Endometrial microvascular endothelial cells (primary cell): ENCODE measurements around the gene SPRING1. TPM values are rescaled to one million over a fixed set of nuclear protein-coding genes. Genes with fewer than 3 reads are reported as not detected.

Experiments
- in situ Hi-C: cut with HindIII; loops from 2 replicates; pipeline ENCODE4 v1.10.0; 2017; ENCODE audit warnings: low sequenced_read_pairs, low pct_unique_long_range_greater_than_20kb; ENCODE audit errors: inconsistent ontology term
- total RNA-seq: library from RNA; depleted of rRNA; stranded (reverse); fragments of >200 nt; gene quantifications from one replicate; pipeline ENCODE4 v1.2.3, GENCODE V29; 2015; ENCODE audit errors: inconsistent ontology term

The SPRING1 gene
- total RNA-seq, 1 donor from 2014 or later = 35.8 TPM

- in situ Hi-C loops = no loop called here
Observed at GRCh38 chr12:116713527-116713926, 24.3 kb downstream of the SPRING1 start.

DNA sequence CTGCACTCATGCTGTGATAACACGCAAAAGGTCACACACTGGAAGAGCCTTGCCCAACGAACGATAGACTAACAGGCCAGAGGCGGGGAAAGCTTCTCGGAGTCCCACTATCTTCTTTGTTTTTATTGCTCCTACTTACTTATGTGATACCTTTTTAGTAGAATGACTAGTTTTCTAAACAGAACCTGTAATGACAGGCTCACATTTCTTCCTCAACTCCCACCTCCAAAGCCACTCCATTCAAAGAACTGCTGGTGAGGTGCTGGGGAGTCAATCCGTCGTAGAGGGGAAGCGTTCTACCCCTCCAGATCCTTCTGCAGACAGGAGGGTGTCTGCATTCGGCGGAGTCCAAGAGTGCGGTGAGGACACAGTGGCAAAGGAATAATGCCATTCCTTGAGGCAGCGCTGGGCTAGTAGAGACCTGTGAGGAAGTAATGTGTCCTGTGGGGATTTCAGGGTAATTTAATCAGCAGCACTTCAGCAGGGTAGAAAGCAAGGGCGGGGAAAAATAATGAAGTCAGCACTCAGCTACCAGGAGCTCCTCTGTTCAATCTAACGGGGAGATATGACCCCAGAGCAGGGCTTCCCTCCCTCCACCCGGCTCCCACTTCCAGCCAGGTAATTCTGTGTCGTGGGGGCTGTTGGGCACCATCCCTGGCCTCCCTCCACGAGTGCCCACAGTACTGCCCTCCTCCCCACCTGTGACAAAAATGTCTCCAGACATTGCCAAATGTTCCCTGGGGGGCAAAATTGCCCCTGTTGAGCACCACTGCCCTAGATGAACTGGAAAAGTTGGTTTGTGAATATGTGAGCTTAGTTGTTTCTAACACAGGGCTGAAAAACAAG is 25.2 kb downstream of the SPRING1 start:
- in situ Hi-C loops = no loop called here

GRCh38 chr12:116710370-116711150 is 27.3 kb downstream of the SPRING1 start:
- in situ Hi-C loops = no loop called here

GRCh38 chr12:116709768-116710167 is 28.1 kb downstream of the SPRING1 start:
- in situ Hi-C loops = no loop called here

GRCh38 chr12:116708826-116709756 is 28.8 kb downstream of the SPRING1 start:
- in situ Hi-C loops = no loop called here

GRCh38 chr12:116707751-116708150 is 30.1 kb downstream of the SPRING1 start:
- in situ Hi-C loops = no loop called here

- in situ Hi-C loops = no loop called here
Observed at GRCh38 chr12:116703214-116703795, 34.6 kb downstream of the SPRING1 start.

GRCh38 chr12:116701432-116701831 is 36.4 kb downstream of the SPRING1 start:
- in situ Hi-C loops = no loop called here

DNA sequence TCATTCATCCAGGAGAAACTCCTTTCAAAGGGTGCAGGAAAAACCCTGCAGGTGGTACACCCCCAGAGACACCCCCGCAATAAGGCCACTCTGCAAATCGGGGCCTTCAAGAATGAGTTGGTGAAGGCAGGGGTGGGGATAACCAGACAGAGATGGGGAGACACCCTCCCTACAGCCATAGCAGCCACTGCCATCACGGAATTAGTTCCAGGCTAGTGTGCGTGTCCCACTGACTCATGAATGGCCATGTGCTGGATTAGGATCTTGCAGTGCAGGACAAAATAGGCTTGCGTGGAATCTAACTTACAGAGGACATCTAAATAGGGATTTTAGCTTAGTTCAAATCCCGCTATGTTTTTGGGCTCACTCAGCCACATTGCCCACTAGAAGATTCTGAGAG is 37.8 kb downstream of the SPRING1 start:
- in situ Hi-C loops = no loop called here

DNA sequence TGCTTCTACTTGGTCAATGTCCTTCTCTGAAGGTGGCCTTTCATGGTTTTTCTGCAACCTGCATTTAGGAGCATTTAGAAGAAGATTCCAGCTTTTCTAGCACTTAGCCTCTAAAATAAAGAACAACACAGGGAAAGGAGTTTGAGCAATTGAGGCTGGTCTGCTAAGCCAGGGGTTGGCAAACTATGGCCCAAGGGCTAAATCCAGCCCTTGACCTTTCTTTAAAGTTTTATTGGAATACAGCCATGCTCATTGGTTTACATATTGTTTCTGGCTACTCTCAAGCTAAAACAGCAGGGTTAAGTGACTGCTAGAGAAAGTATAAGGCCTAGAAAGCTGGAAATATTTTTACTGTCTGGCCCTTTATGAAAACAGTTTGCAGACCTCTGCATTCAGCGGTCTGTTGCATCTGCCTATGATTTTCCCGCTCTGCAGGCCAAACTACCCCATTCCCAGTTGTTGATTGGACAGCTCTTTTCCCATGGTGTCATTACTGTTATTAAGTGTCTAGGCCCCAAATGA is 39.3 kb downstream of the SPRING1 start:
- in situ Hi-C loops = no loop called here

GRCh38 chr12:116698116-116698515 is 39.8 kb downstream of the SPRING1 start:
- in situ Hi-C loops = no loop called here

DNA sequence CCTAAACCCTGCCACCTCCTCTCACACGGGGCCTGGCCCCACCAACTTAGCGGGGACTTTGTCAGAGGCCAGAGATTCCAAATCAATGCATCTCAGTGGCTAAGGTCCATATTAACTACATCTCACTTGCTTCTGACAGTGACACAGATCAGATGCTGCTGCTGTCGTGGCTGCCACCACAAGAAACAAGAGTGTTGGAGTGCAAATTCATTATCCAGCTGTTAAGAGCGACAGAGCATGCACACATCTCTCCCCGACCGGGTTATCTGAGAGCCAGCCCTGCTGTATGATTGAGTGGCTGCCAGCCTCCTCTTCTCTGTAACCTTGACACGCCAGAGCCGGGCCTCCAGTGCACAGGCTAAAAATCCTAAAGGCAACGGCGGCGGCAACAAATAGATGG is 40.2 kb downstream of the SPRING1 start:
- in situ Hi-C loops = no loop called here

DNA sequence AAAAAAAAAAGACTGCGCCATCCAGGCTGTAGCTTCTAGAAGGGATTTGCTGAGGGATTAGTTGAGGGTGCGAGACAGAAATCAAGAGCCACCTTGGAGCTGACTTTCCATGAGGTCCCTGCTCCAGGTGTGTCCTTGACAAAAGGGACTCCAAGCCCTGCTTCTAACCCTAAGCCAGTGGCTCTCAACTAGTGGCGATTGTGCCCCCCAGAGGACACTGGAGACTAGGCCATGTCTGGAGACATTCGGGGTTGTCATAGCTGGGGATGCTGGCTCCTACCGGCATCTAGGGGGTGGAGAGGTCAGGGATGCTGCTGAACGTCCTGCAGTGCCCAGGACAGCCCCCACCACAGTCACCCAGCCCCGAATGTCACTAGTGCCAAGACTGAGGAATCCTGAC is 40.6 kb downstream of the SPRING1 start:
- in situ Hi-C loops = no loop called here

DNA sequence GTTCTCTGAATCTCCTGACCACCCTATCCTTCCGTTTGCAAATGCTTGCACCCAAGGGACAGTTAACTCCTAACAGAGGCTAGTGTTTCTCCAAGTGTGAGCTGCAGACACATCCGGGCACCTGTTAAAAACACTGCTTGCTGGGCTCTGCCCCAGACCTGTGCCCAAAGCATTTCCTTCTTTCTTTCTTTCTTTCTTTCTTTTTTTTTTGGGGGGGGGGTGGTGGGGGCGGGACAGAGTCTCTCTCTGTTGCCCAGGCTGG is 42.5 kb downstream of the SPRING1 start:
- in situ Hi-C loops = no loop called here

GRCh38 chr12:116694653-116695463 is 43.0 kb downstream of the SPRING1 start:
- in situ Hi-C loops = no loop called here

GRCh38 chr12:116693286-116694227 is 44.3 kb downstream of the SPRING1 start:
- in situ Hi-C loops = no loop called here

- in situ Hi-C loops = no loop called here
Observed at GRCh38 chr12:116692605-116693004, 45.3 kb downstream of the SPRING1 start.
